Fibroblast of lung (primary cell): ENCODE measurements around the gene IGHMBP2. TPM values are rescaled to one million over a fixed set of nuclear protein-coding genes. Genes with fewer than 3 reads are reported as not detected.

Experiments
- DNase-seq, 2 donors: peaks; one replicate each; pipeline versions ENCODE4 v3.0.0 to v3.0.0-alpha.2; 2010; ENCODE audit warnings: low read depth in 2 of 2
- H2AFZ ChIP-seq: 2 replicates; pipeline ENCODE4 v1.5.1; 2012; ENCODE audit warnings: low read length, control low read depth, inconsistent platforms
- H3K27ac ChIP-seq: 2 replicates; pipeline ENCODE4 v1.5.1; 2011; ENCODE audit warnings: low read length, control low read depth; ENCODE audit not compliant: insufficient read depth
- H3K27me3 ChIP-seq: 2 replicates; pipeline ENCODE4 v1.5.1; 2011; ENCODE audit warnings: mild to moderate bottlenecking, low read length; ENCODE audit not compliant: control insufficient read depth, insufficient read depth
- H3K36me3 ChIP-seq: 2 replicates; pipeline ENCODE4 v1.5.1; 2011; ENCODE audit warnings: low read length; ENCODE audit not compliant: control insufficient read depth, insufficient read depth
- H3K4me1 ChIP-seq: 2 replicates; pipeline ENCODE4 v1.5.1; 2011; ENCODE audit warnings: low read length; ENCODE audit not compliant: control insufficient read depth, insufficient read depth; ENCODE audit errors: extremely low read depth
- H3K4me2 ChIP-seq: 2 replicates; pipeline ENCODE4 v1.5.1; 2011; ENCODE audit warnings: low read length, control low read depth; ENCODE audit not compliant: insufficient read depth; ENCODE audit errors: extremely low read depth
- H3K4me3 ChIP-seq, 4 experiments: fragments of 200-600 bp in 1 of 4; sonication (generic) in 1 of 4; replicated peaks in 1 of 4; 2 replicates each; pipeline ENCODE4 v1.5.1; 2011 to 2016; ENCODE audit warnings: low read length in 4 of 4, low read depth in 3 of 4, mild to moderate bottlenecking in 3 of 4, control low read depth in 2 of 4, inconsistent platforms in 1 of 4, mixed read lengths in 1 of 4; ENCODE audit not compliant: insufficient read depth in 1 of 4; ENCODE audit errors: control extremely low read depth in 1 of 4
- H3K79me2 ChIP-seq: 2 replicates; pipeline ENCODE4 v1.5.1; 2012; ENCODE audit warnings: mild to moderate bottlenecking, low read length, inconsistent platforms; ENCODE audit not compliant: control insufficient read depth, insufficient read depth
- H3K9ac ChIP-seq: 2 replicates; pipeline ENCODE4 v1.5.1; 2011; ENCODE audit warnings: mild to moderate bottlenecking, low read length, control low read depth; ENCODE audit not compliant: insufficient read depth
- H3K9me3 ChIP-seq: 2 replicates; pipeline ENCODE4 v1.5.1; 2012; ENCODE audit warnings: low read depth, low read length; ENCODE audit not compliant: control insufficient read depth, insufficient read depth
- H4K20me1 ChIP-seq: 2 replicates; pipeline ENCODE4 v1.5.1; 2011; ENCODE audit warnings: low read length; ENCODE audit not compliant: control insufficient read depth, insufficient read depth; ENCODE audit errors: extremely low read depth
- EZH2 ChIP-seq: IDR thresholded peaks from 2 replicates; pipeline ENCODE4 v1.5.1; 2012; ENCODE audit warnings: low read length, control low read depth, mild to moderate bottlenecking; ENCODE audit errors: missing control alignments
- polyA plus RNA-seq, 2 donors: library from polyadenylated mRNA; depleted of rRNA in 1 of 2; stranded (reverse) in 1 of 2; unstranded in 1 of 2; fragments of >200 nt; gene quantifications; 2 replicates each; pipeline ENCODE4 v1.2.1, GENCODE V29; 2011 to 2012; ENCODE audit warnings: missing spikeins in 1 of 2
- total RNA-seq: library from RNA; depleted of rRNA; stranded (reverse); fragments of >200 nt; gene quantifications from 2 replicates; pipeline ENCODE4 v1.2.1, GENCODE V29; 2014
- TF ChIP-seq, protein P1 (sequence below), 2 donors: IDR thresholded peaks in 1 of 2; conservative IDR thresholded peaks in 1 of 2; 1 replicate in 1 of 2; 2 replicates in 1 of 2; pipeline ENCODE4 v1.5.1; 2011 to 2012; ENCODE audit warnings: low read length in 2 of 2, control low read depth in 1 of 2, inconsistent platforms in 1 of 2, low read depth in 1 of 2, mild to moderate bottlenecking in 1 of 2

The IGHMBP2 gene
- total and polyA plus RNA-seq, 2 donors (not counting 1 experiment from before 2014, with no cell fraction given), result 5.2 to 8.6 TPM

DNA sequence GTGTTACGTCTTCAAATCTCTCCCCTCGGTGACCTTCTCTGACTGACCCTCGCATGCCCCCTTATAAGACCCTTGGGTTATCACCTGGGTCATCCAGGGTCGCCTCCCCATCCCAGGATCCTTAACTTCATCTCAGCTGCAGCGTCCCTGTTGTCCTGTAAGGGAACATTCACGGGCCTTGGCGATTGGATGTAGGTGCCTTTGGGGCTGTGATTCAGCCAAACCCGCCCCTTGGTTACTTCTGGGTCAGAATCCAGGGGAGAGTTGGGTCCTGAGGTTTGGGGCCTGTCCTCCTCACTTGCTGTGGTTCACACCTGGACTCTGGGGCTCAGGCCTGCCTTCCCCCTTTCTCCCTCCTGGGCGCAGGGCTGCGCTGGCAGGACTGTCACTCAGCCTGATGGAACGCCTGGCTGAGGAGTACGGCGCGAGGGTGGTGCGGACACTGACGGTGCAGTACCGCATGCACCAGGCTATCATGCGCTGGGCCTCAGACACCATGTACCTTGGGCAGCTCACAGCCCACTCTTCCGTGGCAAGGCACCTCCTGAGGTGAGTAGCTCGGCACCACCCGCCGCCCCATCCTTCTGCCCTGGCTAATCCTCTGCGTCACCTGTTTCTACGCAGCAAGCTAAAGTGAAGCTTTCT, 29.4 kb downstream of the IGHMBP2 start:
- Histone ChIP-seq H3K4me2 (no peak overlapping the region), H3K9ac (no peak overlapping the region), H3K36me3 (peaks cover 21% of the 10 kb centered on the region), H3K4me3 (no peak overlapping the region), H3K4me1 (no peaks in the 10 kb centered on the region), H3K79me2 (no peaks in the 10 kb centered on the region), H2AFZ (no peak overlapping the region), H3K9me3 (no peaks in the 10 kb centered on the region), H4K20me1 (no peaks in the 10 kb centered on the region), H3K27ac (no peak overlapping the region), H3K27me3 (no peaks in the 10 kb centered on the region)
- no peak for TF ChIP-seq EZH2
- TF ChIP-seq, protein P1, sequence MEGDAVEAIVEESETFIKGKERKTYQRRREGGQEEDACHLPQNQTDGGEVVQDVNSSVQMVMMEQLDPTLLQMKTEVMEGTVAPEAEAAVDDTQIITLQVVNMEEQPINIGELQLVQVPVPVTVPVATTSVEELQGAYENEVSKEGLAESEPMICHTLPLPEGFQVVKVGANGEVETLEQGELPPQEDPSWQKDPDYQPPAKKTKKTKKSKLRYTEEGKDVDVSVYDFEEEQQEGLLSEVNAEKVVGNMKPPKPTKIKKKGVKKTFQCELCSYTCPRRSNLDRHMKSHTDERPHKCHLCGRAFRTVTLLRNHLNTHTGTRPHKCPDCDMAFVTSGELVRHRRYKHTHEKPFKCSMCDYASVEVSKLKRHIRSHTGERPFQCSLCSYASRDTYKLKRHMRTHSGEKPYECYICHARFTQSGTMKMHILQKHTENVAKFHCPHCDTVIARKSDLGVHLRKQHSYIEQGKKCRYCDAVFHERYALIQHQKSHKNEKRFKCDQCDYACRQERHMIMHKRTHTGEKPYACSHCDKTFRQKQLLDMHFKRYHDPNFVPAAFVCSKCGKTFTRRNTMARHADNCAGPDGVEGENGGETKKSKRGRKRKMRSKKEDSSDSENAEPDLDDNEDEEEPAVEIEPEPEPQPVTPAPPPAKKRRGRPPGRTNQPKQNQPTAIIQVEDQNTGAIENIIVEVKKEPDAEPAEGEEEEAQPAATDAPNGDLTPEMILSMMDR (conservative IDR thresholded peaks at IDR 0.05 in 1 of 2, IDR thresholded peaks at IDR 0.05 in 1 of 2; ENCODE audit: low read depth in 1 of 2, low read length in 2 of 2), result no peak
- DNase-seq, result no peak

DNA sequence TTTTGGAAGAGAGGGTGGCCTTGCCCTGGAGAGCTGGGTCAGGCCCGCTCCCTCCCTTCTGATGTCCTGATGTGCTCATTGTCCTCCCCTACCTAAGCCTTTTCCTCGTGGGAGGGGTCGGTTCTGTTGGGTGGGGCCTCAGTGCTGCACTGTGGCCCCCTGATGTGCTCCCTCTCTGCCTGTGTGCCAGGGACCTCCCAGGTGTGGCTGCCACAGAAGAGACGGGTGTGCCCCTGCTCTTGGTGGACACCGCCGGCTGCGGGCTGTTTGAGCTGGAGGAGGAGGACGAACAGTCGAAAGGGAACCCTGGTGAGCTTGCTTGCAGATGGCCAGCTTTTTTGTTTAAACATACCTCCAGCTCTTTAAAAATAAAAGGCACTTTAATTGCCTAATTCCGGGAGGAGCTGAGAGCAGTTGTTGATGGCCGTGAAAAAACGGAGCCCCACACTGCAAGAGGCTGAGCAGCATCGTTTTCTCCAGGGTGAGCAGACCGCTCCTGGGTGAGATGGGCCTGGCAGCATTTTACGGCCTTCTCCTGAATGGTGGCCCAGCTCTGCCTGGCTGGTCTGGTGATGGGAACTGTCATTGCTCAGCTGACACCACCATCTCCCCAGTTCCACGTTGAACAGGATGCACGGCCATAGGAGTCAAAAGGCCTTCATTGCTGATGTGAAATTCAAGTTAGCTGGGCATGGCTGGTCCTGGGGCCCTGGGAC, 30.1 kb downstream of the IGHMBP2 start:
- Histone ChIP-seq H3K36me3 (peaks cover 21% of the 10 kb centered on the region), H3K4me3 (no peak overlapping the region)
- no peak for DNase-seq

DNA sequence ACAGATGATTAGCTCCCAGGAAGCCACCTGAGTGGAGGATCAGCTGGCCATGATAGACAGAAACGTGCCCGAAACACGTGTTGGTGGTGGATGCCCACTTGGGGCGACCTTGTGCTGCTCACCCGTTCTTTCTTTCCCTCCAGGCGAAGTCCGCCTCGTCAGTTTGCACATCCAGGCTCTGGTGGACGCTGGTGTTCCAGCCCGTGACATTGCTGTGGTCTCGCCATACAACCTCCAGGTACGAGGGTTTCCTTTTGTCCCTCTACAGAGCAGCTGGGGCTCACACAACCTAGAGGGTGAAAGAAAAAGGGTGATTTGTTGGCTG, 30.6 kb downstream of the IGHMBP2 start:
- Histone ChIP-seq H3K27ac (no peak overlapping the region), H4K20me1 (no peaks in the 10 kb centered on the region), H3K9me3 (no peaks in the 10 kb centered on the region), H3K36me3 (peaks cover 20% of the 10 kb centered on the region), H2AFZ (no peak overlapping the region), H3K27me3 (no peaks in the 10 kb centered on the region), H3K4me3 (no peak overlapping the region), H3K9ac (no peak overlapping the region), H3K4me1 (no peaks in the 10 kb centered on the region), H3K4me2 (no peak overlapping the region), H3K79me2 (no peaks in the 10 kb centered on the region)
- no peak for TF ChIP-seq EZH2
- TF ChIP-seq, protein P1 (conservative IDR thresholded peaks at IDR 0.05 in 1 of 2, IDR thresholded peaks at IDR 0.05 in 1 of 2; ENCODE audit: low read depth in 1 of 2, low read length in 2 of 2), result no peak
- DNase-seq, result no peak

More for the DNA sequence above, 30.1 kb downstream of the IGHMBP2 start:
- H3K9me3 ChIP-seq, result no peaks in the 10 kb centered on the region
- no peak overlapping the region for H3K9ac ChIP-seq
- H3K4me2 ChIP-seq, result no peak overlapping the region
- no peak overlapping the region for H2AFZ ChIP-seq
- no peak overlapping the region for H3K27ac ChIP-seq
- no peaks in the 10 kb centered on the region for H4K20me1 ChIP-seq
- H3K27me3 ChIP-seq, result no peaks in the 10 kb centered on the region
- H3K79me2 ChIP-seq, result no peaks in the 10 kb centered on the region
- no peaks in the 10 kb centered on the region for H3K4me1 ChIP-seq
- TF ChIP-seq EZH2, result no peak
- TF ChIP-seq, protein P1 (conservative IDR thresholded peaks at IDR 0.05 in 1 of 2, IDR thresholded peaks at IDR 0.05 in 1 of 2; ENCODE audit: low read depth in 1 of 2, low read length in 2 of 2), result no peak
